Colonic mucosa (tissue), 4 donors: ENCODE measurements around the gene KLK4. TPM values are rescaled to one million over a fixed set of nuclear protein-coding genes. Genes with fewer than 3 reads are reported as not detected.

ENCODE experiments used
- DNase-seq: peaks from one replicate; pipeline ENCODE4 v3.0.0-alpha.2; 2020
- H3K27ac ChIP-seq: fragments of 200-600 bp; one replicate; pipeline ENCODE4 v1.8.0; 2021
- H3K27me3 ChIP-seq: fragments of 200-600 bp; one replicate; pipeline ENCODE4 v1.8.0; 2021
- H3K36me3 ChIP-seq: fragments of 200-600 bp; one replicate; pipeline ENCODE4 v1.8.0; 2021
- H3K4me1 ChIP-seq: fragments of 200-600 bp; one replicate; pipeline ENCODE4 v1.8.0; 2021; ENCODE audit warnings: mild to moderate bottlenecking
- H3K4me3 ChIP-seq: fragments of 200-600 bp; one replicate; pipeline ENCODE4 v1.8.0; 2021
- H3K9ac ChIP-seq, 2 donors: one replicate each; pipeline ENCODE4 v1.7.0; 2013; ENCODE audit warnings: control low read depth in 2 of 2, low read depth in 2 of 2, low read length in 2 of 2
- H3K9me3 ChIP-seq: fragments of 200-600 bp; one replicate; pipeline ENCODE4 v1.8.0; 2021
- intact Hi-C: fragments of 100-400 bp; cut with DNase I; formaldehyde crosslinking; loops from one replicate; pipeline ENCODE4 v1.14.1; 2022
- total RNA-seq, 2 donors: library from RNA; stranded (reverse); fragmentation: NEBNext Ultra II Directional in 1 of 2; extraction: Animal tissue kit (Norgen Biotek cat#: 25700) in 1 of 2; gene quantifications; one replicate each; pipeline ENCODE4 v1.2.1, GENCODE V29; 2021
- TF ChIP-seq, protein P1 (sequence below): fragments of 200-600 bp; IDR thresholded peaks from one replicate; pipeline ENCODE4 v1.8.0; 2022; ENCODE audit warnings: antibody characterized with exemption, mild to moderate bottlenecking
- donor health status: healthy.
- donor health status: DM: no; HTN: no; CAD: no.
- donor health status: DM: no; HTN: no; CAD: no.

The KLK4 gene
- total RNA-seq, 2 donors from 2014 or later: 1.2 to 2.0 TPM

DNA sequence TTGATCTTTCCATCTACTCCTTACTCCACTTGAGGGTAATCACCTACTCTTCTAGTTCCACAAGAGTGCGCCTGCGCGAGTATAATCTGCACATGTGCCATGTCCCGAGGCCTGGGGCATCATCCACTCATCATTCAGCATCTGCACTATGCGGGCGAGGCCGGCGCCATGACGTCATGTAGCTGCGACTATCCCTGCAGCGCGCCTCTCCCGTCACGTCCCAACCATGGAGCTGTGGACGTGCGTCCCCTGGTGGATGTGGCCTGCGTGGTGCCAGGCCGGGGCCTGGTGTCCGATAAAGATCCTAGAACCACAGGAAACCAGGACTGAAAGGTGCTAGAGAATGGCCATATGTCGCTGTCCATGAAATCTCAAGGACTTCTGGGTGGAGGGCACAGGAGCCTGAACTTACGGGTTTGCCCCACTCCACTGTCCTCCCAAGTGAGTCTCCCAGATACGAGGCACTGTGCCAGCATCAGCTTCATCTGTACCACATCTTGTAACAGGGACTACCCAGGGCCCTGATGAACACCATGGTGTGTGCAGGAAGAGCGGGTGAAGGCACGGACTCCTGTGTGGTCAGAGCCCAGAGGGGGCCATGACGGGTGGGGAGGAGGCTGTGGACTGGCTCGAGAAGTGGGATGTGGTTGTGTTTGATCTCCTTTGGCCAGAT lies 40.6 kb downstream of the KLK4 start:
- no peak for DNase-seq
- Histone ChIP-seq H3K27ac (no peak overlapping the region), H3K36me3 (no peaks in the 10 kb centered on the region), H3K9ac (no peak overlapping the region), H3K4me3 (no peak overlapping the region), H3K4me1 (no peaks in the 10 kb centered on the region), H3K9me3 (no peaks in the 10 kb centered on the region), H3K27me3 (no peaks in the 10 kb centered on the region)
- TF ChIP-seq, protein P1, sequence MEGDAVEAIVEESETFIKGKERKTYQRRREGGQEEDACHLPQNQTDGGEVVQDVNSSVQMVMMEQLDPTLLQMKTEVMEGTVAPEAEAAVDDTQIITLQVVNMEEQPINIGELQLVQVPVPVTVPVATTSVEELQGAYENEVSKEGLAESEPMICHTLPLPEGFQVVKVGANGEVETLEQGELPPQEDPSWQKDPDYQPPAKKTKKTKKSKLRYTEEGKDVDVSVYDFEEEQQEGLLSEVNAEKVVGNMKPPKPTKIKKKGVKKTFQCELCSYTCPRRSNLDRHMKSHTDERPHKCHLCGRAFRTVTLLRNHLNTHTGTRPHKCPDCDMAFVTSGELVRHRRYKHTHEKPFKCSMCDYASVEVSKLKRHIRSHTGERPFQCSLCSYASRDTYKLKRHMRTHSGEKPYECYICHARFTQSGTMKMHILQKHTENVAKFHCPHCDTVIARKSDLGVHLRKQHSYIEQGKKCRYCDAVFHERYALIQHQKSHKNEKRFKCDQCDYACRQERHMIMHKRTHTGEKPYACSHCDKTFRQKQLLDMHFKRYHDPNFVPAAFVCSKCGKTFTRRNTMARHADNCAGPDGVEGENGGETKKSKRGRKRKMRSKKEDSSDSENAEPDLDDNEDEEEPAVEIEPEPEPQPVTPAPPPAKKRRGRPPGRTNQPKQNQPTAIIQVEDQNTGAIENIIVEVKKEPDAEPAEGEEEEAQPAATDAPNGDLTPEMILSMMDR: no peak
- intact Hi-C loops: no loop called here

DNA sequence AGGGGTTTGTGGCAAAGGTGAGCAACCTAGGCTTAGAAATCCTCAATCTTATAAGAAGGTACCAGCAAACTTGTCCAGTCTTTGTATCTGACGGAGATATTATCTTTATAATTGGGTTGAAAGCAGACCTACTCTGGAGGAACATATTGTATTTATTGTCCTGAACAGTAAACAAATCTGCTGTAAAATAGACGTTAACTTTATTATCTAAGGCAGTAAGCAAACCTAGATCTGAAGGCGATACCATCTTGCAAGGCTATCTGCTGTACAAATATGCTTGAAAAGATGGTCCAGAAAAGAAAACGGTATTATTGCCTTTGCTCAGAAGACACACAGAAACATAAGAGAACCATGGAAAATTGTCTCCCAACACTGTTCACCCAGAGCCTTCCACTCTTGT lies 41.7 kb downstream of the KLK4 start:
- Histone ChIP-seq H3K27ac (no peak overlapping the region), H3K4me1 (no peaks in the 10 kb centered on the region), H3K4me3 (no peak overlapping the region), H3K9ac (no peak overlapping the region), H3K36me3 (no peaks in the 10 kb centered on the region), H3K27me3 (no peaks in the 10 kb centered on the region), H3K9me3 (no peaks in the 10 kb centered on the region)
- TF ChIP-seq, protein P1: no peak
- DNase-seq: no peak
- intact Hi-C loops: no loop called here

- intact Hi-C loops: no loop called here
- no peak for DNase-seq
- Histone ChIP-seq H3K27ac (no peak overlapping the region), H3K4me3 (no peak overlapping the region), H3K36me3 (no peaks in the 10 kb centered on the region), H3K9me3 (no peaks in the 10 kb centered on the region), H3K4me1 (no peaks in the 10 kb centered on the region), H3K9ac (no peak overlapping the region), H3K27me3 (no peaks in the 10 kb centered on the region)
- TF ChIP-seq, protein P1: no peak
Measured at GRCh38 chr19:50861496-50862286, 49.5 kb downstream of the KLK4 start.

GRCh38 chr19:50861010-50861409 lies 50.2 kb downstream of the KLK4 start:
- Histone ChIP-seq H3K27ac (no peak overlapping the region), H3K9ac (no peak overlapping the region), H3K27me3 (no peaks in the 10 kb centered on the region), H3K9me3 (no peaks in the 10 kb centered on the region), H3K4me1 (no peaks in the 10 kb centered on the region), H3K36me3 (no peaks in the 10 kb centered on the region), H3K4me3 (no peak overlapping the region)
- TF ChIP-seq, protein P1: no peak
- intact Hi-C loops: no loop called here
- no peak for DNase-seq

GRCh38 chr19:50859849-50860248 lies 51.3 kb downstream of the KLK4 start:
- Histone ChIP-seq H3K27me3 (no peaks in the 10 kb centered on the region), H3K4me1 (no peaks in the 10 kb centered on the region), H3K36me3 (no peaks in the 10 kb centered on the region), H3K4me3 (no peak overlapping the region), H3K9me3 (no peaks in the 10 kb centered on the region), H3K9ac (no peak overlapping the region), H3K27ac (no peak overlapping the region)
- DNase-seq: no peak
- TF ChIP-seq, protein P1: no peak
- intact Hi-C loops: no loop called here
